Hepatocyte (in vitro differentiated cells): ENCODE measurements around the gene ITGA7. TPM values are rescaled to one million over a fixed set of nuclear protein-coding genes. Genes with fewer than 3 reads are reported as not detected.

ENCODE experiments used
- DNase-seq: peaks from one replicate; pipeline ENCODE4 v3.0.0-alpha.2; 2016; ENCODE audit warnings: low spot score
- H2AFZ ChIP-seq: fragments of 200-600 bp; sonication (generic); 2 replicates; pipeline ENCODE4 v1.6.0; 2016; ENCODE audit warnings: antibody characterized with exemption, mild to moderate bottlenecking
- H3K27ac ChIP-seq: fragments of 200-600 bp; sonication (generic); 2 replicates; pipeline ENCODE4 v1.5.1; 2016; ENCODE audit warnings: mild to moderate bottlenecking
- H3K27me3 ChIP-seq: fragments of 200-600 bp; sonication (generic); 2 replicates; pipeline ENCODE4 v1.6.1; 2016
- H3K36me3 ChIP-seq: fragments of 200-600 bp; sonication (generic); replicated peaks from 2 replicates; pipeline ENCODE4 v1.5.1; 2016; ENCODE audit warnings: low read depth; ENCODE audit not compliant: insufficient read depth
- H3K4me1 ChIP-seq: fragments of 200-600 bp; sonication (generic); 2 replicates; pipeline ENCODE4 v1.5.1; 2016; ENCODE audit warnings: mild to moderate bottlenecking, moderate library complexity; ENCODE audit not compliant: insufficient read depth
- H3K4me2 ChIP-seq: fragments of 200-600 bp; sonication (generic); 2 replicates; pipeline ENCODE4 v1.6.0; 2016
- H3K4me3 ChIP-seq: fragments of 200-600 bp; sonication (generic); 2 replicates; pipeline ENCODE4 v1.5.1; 2016; ENCODE audit warnings: mild to moderate bottlenecking
- H3K79me2 ChIP-seq: fragments of 200-600 bp; sonication (generic); 2 replicates; pipeline ENCODE4 v1.6.0; 2017; ENCODE audit warnings: mild to moderate bottlenecking
- H3K9me2 ChIP-seq: fragments of 200-600 bp; sonication (generic); replicated peaks from 2 replicates; pipeline ENCODE4 v1.6.0; 2017; ENCODE audit warnings: mild to moderate bottlenecking; ENCODE audit not compliant: insufficient read depth
- H3K9me3 ChIP-seq: fragments of 200-600 bp; sonication (generic); 2 replicates; pipeline ENCODE4 v1.5.1; 2016; ENCODE audit warnings: low read depth, mild to moderate bottlenecking
- H4K20me1 ChIP-seq: fragments of 200-600 bp; sonication (generic); 2 replicates; pipeline ENCODE4 v1.6.0; 2016; ENCODE audit warnings: mild to moderate bottlenecking; ENCODE audit not compliant: insufficient read depth, poor library complexity, severe bottlenecking
- CTCF ChIP-seq: fragments of 200-600 bp; sonication (generic); IDR thresholded peaks from 2 replicates; pipeline ENCODE4 v1.5.1; 2016; ENCODE audit warnings: antibody characterized with exemption, mild to moderate bottlenecking; ENCODE audit not compliant: poor library complexity
- EZH2 ChIP-seq: fragments of 200-600 bp; sonication (generic); IDR thresholded peaks from 2 replicates; pipeline ENCODE4 v1.6.1; 2016; ENCODE audit warnings: antibody characterized with exemption, mild to moderate bottlenecking, borderline replicate concordance
- EZH2phosphoT487 ChIP-seq: fragments of 200-600 bp; sonication (generic); IDR thresholded peaks from one replicate; pipeline ENCODE4 v1.6.1; 2018; ENCODE audit warnings: antibody characterized with exemption, mild to moderate bottlenecking, low read depth, moderate library complexity; ENCODE audit not compliant: unreplicated experiment, severe bottlenecking
- WGBS: methylation state at CpG from one replicate; pipeline ENCODE4 v1.1.6; 2016; ENCODE audit warnings: low lambda C conversion rate; ENCODE audit errors: missing lambda C conversion rate; 5-methylcytosine and 5-hydroxymethylcytosine counted together
- polyA plus RNA-seq: library from polyadenylated mRNA; unstranded; fragments of >200 nt; fragmentation: Nextera tagmentation; extraction: Ambion mirVana; gene quantifications from 2 replicates; pipeline ENCODE4 v1.2.1, GENCODE V29; 2016
- total RNA-seq: library from RNA; depleted of rRNA; stranded (reverse); fragments of >200 nt; gene quantifications from 2 replicates; pipeline ENCODE4 v1.2.3, GENCODE V29; 2014

Gene ITGA7
- total and polyA plus RNA-seq, 2 experiments from 2014 or later: 15.2 to 22.8 TPM

GRCh38 chr12:55670276-55670675 is 37.4 kb downstream of the ITGA7 start:
- Histone ChIP-seq H3K4me3 (no peak overlapping the region), H3K4me2 (no peak overlapping the region), H3K9me2 (no peaks in the 10 kb centered on the region), H3K27ac (no peak overlapping the region), H3K4me1 (peaks cover 3% of the 10 kb centered on the region), H3K79me2 (no peaks in the 10 kb centered on the region), H3K9me3 (no peaks in the 10 kb centered on the region), H4K20me1 (no peaks in the 10 kb centered on the region), H2AFZ (no peak overlapping the region), H3K36me3 (no peaks in the 10 kb centered on the region), H3K27me3 (no peaks in the 10 kb centered on the region)
- no peak for TF ChIP-seq CTCF
- no peak for TF ChIP-seq EZH2phosphoT487
- no peak for TF ChIP-seq EZH2
- no peak for DNase-seq

GRCh38 chr12:55666508-55666907 is 41.2 kb downstream of the ITGA7 start:
- DNase-seq: no peak
- Histone ChIP-seq H3K79me2 (no peaks in the 10 kb centered on the region), H3K9me2 (no peaks in the 10 kb centered on the region), H3K27me3 (no peaks in the 10 kb centered on the region), H3K4me3 (no peak overlapping the region), H3K27ac (no peak overlapping the region), H4K20me1 (no peaks in the 10 kb centered on the region), H2AFZ (no peak overlapping the region), H3K9me3 (no peaks in the 10 kb centered on the region), H3K4me1 (no peaks in the 10 kb centered on the region), H3K36me3 (no peaks in the 10 kb centered on the region), H3K4me2 (no peak overlapping the region)
- TF ChIP-seq CTCF (no peak), EZH2 (no peak), EZH2phosphoT487 (no peak)
- 82% methylated on average over 7 of the region's 7 CpGs for WGBS

DNA sequence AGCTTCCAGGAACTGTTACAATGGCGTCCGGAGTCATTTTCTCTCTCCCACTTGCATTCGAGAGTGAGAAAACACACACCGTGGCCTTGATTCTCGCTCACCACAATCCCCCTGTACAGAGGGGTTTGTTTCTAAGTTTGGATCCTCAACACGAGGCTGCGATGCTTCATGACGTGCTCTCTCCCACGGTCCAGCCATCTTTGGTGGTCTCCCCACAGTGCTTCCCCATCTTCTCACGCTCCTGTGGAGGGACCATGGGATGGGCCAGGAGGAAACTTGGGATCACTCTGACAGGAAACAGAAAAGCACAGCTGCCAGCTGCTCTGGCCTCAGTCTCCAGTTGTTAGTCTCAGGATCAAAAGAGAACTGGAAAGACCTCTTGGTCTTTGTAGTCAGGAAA is 42.9 kb downstream of the ITGA7 start:
- Histone ChIP-seq H3K36me3 (no peaks in the 10 kb centered on the region), H4K20me1 (no peaks in the 10 kb centered on the region), H3K9me2 (no peaks in the 10 kb centered on the region), H3K79me2 (no peaks in the 10 kb centered on the region), H3K4me3 (no peak overlapping the region), H3K27me3 (no peaks in the 10 kb centered on the region), H3K4me1 (no peaks in the 10 kb centered on the region), H3K4me2 (no peak overlapping the region), H3K27ac (no peak overlapping the region), H2AFZ (no peak overlapping the region), H3K9me3 (no peaks in the 10 kb centered on the region)
- 88% methylated on average over 10 of the region's 10 CpGs for WGBS
- TF ChIP-seq EZH2phosphoT487 (no peak), EZH2 (no peak), CTCF (no peak)
- DNase-seq: no peak

DNA sequence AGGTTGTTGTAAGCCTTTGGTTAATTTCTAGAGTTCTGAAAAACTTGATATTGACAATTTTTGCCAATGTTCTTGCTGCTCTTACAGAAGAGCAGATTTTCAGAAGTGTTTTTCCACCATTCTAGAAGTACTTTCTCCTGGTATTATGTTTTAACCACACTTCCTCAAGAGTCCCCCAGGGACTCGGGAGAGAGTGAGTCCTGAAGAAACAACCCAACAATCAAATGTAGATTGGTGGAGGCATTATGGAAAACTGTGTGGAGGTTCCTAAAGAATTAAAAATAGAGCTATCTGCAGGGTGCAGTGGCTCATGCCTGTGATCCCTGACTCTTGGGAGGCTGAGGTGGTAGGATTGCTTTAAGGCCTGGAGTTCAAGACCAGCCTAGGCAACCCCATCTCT is 44.3 kb downstream of the ITGA7 start:
- 64% methylated on average over 1 of the region's 1 CpG for WGBS
- no peaks in the 10 kb centered on the region for H3K36me3 ChIP-seq
- peaks cover 4% of the 10 kb centered on the region for H3K4me1 ChIP-seq
- no peaks in the 10 kb centered on the region for H3K9me2 ChIP-seq
- no peaks in the 10 kb centered on the region for H3K9me3 ChIP-seq
- H3K27me3 ChIP-seq: no peaks in the 10 kb centered on the region
- no peak overlapping the region for H2AFZ ChIP-seq
- no peaks in the 10 kb centered on the region for H3K79me2 ChIP-seq
- no peak overlapping the region for H3K4me3 ChIP-seq
- no peak overlapping the region for H3K27ac ChIP-seq
- no peak for TF ChIP-seq EZH2phosphoT487
- H4K20me1 ChIP-seq: no peaks in the 10 kb centered on the region
- no peak for DNase-seq
- no peak overlapping the region for H3K4me2 ChIP-seq
